ENCODE results near the gene HDDC3.

Gene HDDC3

DNA sequence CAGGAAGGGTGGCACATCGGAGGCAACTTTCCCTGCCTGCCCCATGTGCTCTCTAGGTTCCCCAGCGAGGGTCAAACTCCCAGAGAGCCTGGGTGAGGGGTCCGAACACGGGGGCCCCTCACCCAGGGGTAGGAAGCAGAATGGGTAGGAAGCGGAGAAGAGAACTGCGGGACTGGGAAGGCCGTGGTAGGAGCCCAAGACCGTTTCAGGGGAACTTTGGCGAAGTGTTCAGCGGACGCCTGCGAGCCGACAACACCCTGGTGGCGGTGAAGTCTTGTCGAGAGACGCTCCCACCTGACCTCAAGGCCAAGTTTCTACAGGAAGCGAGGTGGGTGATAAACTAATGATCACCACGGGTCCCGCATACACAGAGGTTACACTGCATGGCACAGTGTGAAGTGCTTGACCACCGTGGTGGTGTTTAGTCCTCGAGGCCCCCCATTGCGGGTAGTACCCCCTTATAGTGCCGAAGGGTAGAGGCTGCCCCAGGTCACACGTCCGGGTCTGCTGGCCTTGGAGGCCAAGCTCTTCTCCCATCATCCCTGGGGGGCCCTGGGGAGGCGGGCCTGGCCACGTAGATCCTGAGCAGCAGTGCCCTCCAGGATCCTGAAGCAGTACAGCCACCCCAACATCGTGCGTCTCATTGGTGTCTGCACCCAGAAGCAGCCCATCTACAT is 39.7 kb downstream of the HDDC3 start:
- DNase-seq (ENCODE audit: low read depth, low spot score) = no peak

DNA sequence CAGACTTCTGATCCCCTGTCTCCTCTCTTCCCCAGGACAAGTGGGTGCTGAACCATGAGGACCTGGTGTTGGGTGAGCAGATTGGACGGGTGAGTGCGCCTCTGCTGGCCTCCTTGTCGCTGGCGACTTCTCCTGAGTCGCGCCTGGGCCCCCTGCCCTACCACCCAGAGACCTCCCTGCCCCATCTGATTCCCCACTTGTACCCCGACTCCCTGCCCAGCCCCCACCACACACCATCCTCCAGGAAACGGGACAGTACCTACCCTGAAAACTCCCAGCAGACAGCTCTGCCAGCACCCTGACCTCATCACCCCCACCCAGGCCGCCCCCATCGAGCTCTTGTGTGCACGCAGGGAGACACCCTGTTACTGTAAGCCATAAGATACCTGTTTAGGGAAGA is 40.3 kb downstream of the HDDC3 start:
- no peak for DNase-seq (ENCODE audit: low read depth, low spot score)

DNA sequence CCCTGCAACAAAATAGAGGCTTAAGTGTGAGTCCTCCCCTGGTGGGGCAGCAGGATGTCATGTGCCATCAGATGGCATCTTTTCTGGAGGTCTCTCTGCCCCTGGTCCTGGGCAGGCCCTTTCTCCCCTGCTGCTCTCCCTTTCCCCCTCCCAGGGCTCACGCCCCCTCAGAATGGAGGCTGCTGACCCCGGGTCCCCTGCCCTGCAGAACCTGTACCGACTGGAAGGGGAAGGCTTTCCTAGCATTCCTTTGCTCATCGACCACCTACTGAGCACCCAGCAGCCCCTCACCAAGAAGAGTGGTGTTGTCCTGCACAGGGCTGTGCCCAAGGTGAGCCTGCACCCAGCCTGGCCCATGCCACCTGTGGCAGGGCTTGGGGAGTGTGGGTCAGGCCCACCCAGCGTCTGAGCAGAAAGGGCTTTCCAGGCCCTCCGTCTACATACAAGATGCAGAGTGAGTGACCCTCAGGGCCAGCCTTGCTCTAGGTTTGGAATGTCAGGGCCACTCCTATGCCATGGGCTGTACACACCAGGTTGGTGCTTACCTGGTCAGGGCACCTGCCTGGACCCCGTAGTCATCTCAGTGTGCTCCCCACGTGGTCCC is 40.9 kb downstream of the HDDC3 start:
- DNase-seq (ENCODE audit: low read depth, low spot score) = no peak

DNA sequence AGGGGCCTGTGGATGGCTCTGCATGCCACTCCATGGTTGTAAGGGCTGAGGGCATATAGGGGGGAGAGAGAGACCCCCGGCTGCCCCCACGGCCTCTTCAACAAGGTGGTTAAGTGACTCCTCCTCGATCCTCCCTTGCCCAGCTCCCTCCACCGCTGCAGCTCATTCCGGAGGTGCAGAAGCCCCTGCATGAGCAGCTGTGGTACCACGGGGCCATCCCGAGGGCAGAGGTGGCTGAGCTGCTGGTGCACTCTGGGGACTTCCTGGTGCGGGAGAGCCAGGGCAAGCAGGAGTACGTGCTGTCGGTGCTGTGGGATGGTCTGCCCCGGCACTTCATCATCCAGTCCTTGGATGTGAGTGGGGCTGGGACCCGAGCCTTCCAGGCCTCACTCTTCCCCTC is 41.5 kb downstream of the HDDC3 start:
- no peak for DNase-seq (ENCODE audit: low read depth, low spot score)

DNA sequence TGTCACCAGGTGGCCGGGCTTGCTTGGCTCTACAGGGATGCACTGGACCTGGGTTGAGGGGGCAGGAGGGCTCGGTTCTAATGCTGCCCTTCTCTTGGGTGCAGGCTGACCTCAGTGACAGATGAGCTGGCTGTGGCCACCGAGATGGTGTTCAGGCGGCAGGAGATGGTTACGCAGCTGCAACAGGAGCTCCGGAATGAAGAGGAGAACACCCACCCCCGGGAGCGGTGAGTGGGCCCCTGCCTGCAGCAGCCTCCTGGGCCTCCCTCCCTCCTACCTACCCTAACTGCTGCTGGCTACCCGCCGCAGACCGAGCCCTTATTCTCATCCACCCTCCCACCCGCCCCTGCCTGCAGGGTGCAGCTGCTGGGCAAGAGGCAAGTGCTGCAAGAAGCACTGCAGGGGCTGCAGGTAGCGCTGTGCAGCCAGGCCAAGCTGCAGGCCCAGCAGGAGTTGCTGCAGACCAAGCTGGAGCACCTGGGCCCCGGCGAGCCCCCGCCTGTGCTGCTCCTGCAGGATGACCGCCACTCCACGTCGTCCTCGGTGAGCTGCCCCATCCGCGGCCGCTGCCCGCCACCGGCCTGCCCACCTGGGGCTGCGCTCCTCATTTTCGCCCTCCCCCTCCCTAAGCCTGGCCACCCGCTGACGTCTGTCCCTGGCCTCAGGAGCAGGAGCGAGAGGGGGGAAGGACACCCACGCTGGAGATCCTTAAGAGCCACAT is 42.5 kb downstream of the HDDC3 start:
- no peak for DNase-seq (ENCODE audit: low read depth, low spot score)

DNA sequence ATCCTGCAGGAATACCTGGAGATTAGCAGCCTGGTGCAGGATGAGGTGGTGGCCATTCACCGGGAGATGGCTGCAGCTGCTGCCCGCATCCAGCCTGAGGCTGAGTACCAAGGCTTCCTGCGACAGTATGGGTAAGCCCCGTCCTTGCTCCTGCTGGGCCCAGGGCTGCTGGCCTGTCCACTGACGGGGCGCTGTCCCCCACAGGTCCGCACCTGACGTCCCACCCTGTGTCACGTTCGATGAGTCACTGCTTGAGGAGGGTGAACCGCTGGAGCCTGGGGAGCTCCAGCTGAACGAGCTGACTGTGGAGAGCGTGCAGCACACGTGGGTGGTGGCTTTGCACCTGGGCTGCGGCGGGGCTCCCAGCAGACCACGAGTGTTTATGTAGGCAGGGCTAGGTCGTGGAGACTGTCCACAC is 43.0 kb downstream of the HDDC3 start:
- DNase-seq (ENCODE audit: low read depth, low spot score) = no peak

DNA sequence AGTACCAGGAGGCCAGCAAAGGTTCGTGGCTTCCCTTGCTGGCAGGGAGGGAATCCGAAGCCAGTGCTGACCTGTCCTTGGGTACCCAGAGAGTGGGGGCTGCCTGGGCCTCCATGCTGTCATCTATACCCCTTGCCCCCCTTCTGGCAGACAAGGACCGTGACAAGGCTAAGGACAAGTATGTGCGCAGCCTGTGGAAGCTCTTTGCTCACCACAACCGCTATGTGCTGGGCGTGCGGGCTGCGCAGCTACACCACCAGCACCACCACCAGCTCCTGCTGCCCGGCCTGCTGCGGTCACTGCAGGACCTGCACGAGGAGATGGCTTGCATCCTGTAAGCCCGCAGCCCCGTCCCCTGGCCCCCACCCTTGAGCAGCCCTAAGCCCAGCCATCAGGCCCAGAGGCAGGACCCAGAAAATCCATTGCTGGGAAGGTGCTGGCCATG is 45.3 kb downstream of the HDDC3 start:
- DNase-seq (ENCODE audit: low read depth, low spot score) = no peak

DNA sequence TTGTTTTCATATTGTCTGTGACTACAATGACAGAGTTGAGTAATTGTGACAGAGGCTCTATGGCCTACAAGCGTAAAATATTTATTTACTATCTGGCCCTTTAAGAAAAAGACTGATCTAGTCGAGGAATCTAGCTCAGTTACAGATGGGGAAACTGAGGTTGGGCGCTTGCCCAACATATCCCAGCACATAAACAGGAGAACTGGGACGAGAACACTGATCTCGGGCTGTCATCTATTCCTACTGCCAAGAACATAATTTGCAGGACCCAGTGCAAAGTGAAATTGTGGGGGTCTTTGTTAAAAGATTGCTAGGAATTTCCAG is 46.1 kb downstream of the HDDC3 start:
- DNase-seq (ENCODE audit: low read depth, low spot score) = no peak

DNA sequence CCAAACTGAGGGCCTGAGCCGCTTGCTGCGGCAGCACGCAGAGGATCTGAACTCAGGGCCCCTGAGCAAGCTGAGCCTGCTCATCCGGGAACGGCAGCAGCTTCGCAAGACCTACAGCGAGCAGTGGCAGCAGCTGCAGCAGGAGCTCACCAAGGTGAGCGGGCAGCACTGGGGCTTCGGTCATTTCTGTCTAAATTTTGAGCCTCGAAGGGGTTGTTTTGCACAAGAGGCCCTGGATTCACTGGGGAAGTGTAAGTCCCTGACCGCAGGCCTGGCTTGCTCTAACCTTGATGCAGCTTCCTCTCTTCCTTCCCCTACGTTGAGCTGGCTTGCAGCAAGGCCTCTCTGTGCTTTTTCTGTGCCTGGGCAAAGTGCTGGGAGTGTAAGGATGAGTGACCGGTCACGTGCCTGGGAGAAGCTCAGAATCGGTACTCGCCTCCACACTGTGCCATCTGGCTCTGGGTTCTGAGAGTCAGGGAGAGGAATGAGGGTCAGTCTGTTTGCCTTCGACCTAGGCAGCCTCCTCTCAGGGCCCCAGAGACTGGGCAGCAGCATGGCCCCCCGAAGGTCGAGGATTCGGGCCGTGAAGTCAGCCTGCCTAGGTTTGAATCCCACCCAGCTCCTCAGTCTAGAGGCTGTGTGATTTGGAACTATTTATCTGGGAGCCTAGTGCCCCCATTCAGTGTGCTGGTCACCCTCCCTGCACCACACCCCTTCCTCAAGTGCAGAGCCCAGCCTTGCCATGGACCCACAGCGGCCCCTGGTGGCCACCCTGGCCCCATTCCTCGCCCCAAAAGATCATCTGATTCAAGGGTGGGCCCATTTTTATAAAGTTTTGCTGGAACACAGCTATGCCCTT is 46.7 kb downstream of the HDDC3 start:
- DNase-seq (ENCODE audit: low read depth, low spot score) = no peak

DNA sequence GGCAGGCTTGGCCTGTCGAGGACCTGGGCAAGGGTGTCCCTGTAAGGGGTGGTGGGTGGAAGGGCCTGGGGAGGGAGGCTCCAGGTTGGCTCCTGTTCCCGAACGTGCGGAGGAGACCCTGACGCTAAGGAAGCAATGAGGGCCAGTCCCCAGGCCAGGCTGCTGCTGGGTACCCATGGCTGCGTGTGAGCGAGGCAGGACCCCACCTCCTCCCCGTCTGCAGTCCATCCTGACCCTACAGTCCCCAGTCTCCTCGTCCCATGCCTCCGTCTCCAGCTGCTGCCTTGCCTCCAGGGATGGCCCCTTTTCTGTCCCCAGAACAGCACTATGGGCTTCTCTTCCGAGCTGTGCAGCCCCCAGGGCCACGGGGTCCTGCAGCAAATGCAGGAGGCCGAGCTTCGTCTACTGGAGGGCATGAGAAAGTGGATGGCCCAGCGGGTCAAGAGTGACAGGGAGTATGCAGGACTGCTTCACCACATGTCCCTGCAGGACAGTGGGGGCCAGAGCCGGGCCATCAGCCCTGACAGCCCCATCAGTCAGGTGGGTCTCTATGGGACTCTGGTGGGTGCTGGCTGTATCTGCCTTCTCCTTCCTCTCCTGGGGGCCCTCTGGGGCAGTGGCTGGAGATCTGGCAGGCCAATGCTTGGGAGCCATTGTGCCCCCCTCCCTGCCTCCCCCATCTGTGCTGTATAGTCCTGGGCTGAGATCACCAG is 47.5 kb downstream of the HDDC3 start:
- DNase-seq (ENCODE audit: low read depth, low spot score) = no peak

DNA sequence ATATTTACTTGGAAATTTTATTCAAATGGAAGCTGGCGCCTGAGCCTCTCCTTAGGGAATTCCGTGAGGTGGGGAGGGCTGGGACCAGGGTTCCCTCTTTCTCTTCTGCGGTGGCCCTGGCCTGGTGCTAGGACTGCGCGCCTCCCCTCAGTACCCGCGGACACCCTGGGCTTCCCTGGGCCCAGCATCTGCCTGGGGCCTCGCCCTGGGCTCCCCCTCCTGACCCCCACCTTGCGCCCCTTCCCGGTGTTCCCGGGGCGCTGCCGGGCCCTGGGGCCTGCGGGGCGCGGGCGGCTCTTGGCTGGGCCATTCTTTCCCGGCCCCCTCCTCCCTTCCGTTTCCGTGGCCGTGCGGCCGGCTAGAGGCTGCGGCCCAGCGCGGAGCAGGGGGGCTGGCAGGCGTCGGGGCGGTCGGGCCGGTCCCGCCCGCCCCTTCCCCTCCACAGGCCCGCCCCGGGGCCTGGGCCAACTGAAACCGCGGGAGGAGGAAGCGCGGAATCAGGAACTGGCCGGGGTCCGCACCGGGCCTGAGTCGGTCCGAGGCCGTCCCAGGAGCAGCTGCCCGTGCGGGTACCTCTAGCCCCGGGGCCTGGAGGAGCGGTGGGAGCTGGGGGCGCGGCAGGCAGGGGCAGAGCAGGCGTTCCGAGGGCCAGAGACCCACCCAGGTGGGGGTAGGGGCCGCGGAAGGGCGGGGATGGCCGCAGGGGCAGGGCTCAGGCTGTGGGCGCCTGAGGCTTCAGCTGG is 48.2 kb downstream of the HDDC3 start, which contains the start of gene FES:
Gene FES (plus strand): TSS at position 529 of the 743 bp plus-strand sequence. CDS start 542 bp downstream, outside the sequence.
- no peak for DNase-seq (ENCODE audit: low read depth, low spot score)

DNA sequence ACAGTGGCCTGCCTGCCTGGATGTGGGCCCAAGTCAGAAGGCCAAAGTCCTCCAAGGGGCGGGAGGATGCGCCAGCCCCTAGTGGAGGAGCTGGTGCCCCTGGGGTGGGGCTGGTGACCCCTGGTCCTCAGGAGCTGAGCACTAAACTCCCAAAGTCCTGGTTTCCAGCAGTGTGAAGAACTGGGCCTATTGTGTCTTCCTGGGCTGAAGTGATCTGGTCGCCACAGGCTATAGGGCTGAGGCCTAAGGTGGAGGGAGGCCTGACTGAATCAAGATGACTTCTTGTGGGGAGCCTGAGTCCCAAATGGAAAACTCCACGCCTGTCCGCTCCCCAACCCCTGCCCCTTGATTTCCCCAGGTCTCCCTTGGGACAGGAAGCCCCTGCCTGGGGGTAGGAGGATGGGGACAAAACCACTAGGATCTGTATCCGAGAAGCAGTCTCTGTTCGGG is 48.8 kb downstream of the HDDC3 start:
- no peak for DNase-seq (ENCODE audit: low read depth, low spot score)

DNA sequence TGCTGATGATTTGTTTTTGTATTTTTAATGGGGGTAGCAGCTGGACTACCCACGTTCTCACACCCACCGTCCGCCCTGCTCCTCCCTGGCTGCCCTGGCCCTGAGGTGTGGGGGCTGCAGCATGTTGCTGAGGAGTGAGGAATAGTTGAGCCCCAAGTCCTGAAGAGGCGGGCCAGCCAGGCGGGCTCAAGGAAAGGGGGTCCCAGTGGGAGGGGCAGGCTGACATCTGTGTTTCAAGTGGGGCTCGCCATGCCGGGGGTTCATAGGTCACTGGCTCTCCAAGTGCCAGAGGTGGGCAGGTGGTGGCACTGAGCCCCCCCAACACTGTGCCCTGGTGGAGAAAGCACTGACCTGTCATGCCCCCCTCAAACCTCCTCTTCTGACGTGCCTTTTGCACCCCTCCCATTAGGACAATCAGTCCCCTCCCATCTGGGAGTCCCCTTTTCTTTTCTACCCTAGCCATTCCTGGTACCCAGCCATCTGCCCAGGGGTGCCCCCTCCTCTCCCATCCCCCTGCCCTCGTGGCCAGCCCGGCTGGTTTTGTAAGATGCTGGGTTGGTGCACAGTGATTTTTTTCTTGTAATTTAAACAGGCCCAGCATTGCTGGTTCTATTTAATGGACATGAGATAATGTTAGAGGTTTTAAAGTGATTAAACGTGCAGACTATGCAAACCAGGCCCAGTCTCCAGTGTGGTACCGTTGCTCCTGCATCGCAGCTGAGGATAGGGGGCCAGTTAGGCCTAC is 49.4 kb downstream of the HDDC3 start:
- no peak for DNase-seq (ENCODE audit: low read depth, low spot score)

DNA sequence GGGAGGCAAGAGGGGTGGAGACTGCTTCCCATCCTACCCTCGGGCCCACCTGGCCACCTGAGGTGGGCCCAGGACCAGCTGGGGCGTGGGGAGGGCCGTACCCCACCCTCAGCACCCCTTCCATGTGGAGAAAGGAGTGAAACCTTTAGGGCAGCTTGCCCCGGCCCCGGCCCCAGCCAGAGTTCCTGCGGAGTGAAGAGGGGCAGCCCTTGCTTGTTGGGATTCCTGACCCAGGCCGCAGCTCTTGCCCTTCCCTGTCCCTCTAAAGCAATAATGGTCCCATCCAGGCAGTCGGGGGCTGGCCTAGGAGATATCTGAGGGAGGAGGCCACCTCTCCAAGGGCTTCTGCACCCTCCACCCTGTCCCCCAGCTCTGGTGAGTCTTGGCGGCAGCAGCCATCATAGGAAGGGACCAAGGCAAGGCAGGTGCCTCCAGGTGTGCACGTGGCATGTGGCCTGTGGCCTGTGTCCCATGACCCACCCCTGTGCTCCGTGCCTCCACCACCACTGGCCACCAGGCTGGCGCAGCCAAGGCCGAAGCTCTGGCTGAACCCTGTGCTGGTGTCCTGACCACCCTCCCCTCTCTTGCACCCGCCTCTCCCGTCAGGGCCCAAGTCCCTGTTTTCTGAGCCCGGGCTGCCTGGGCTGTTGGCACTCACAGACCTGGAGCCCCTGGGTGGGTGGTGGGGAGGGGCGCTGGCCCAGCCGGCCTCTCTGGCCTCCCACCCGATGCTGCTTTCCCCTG is 50.2 kb downstream of the HDDC3 start:
- no peak for DNase-seq (ENCODE audit: low read depth, low spot score)

DNA sequence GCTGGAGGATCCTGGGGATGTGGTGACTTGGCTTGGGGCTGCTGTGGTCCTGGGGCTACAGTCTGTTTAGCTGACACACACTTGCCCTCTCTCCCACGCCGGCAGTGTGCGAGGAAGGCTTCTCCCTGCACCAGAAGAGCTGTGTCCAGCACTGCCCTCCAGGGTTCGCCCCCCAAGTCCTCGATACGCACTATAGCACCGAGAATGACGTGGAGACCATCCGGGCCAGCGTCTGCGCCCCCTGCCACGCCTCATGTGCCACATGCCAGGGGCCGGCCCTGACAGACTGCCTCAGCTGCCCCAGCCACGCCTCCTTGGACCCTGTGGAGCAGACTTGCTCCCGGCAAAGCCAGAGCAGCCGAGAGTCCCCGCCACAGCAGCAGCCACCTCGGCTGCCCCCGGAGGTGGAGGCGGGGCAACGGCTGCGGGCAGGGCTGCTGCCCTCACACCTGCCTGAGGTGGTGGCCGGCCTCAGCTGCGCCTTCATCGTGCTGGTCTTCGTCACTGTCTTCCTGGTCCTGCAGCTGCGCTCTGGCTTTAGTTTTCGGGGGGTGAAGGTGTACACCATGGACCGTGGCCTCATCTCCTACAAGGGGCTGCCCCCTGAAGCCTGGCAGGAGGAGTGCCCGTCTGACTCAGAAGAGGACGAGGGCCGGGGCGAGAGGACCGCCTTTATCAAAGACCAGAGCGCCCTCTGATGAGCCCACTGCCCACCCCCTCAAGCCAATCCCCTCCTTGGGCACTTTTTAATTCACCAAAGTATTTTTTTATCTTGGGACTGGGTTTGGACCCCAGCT is 51.0 kb downstream of the HDDC3 start:
- DNase-seq (ENCODE audit: low read depth, low spot score) = no peak

DNA sequence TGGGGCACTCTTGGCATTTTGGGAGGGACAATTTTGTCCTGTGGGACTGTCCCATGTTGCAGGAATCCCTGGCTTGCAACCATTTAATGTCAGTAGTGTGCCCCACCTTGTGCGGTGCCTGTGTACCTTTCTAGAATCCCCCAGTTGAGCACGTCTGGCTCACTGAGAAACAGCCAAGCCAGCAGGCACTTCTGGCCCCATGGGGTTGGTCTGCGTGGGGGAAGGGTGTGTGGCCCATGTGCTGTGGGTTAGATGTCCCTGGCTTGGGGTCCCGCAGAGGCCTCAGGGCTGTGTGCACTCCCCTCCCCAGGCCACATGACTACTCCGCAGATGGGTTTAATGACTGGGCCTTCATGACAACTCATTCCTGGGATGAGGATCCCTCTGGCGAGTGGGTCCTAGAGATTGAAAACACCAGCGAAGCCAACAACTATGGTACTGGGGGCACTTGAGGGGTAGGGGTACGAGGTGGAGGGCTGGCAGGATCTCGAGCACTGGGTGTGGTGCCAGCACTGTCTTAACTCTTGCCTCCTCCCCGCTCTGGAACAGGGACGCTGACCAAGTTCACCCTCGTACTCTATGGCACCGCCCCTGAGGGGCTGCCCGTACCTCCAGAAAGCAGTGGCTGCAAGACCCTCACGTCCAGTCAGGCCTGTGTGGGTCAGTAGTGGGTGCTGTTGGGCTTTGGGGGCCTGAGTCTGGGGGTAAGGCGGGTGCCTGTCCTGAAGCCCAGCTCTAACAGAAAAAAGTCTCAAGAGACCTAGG is 51.8 kb downstream of the HDDC3 start:
- no peak for DNase-seq (ENCODE audit: low read depth, low spot score)
